PC-3 (cell line): ENCODE measurements around the gene MVB12B. TPM values are rescaled to one million over a fixed set of nuclear protein-coding genes. Genes with fewer than 3 reads are reported as not detected.

Source experiments
- ATAC-seq: fragments of 200-7000 bp; cut with Tn5 transposase; 2 replicates; pipeline ENCODE4 v1.9.1; 2020; ENCODE audit warnings: mild to moderate bottlenecking, moderate library complexity
- BruUV-seq: library from RNA; stranded (reverse); fragments of 400-500 nt; replicated peaks from 2 replicates; lab custom pipeline; 2021; lab: Mats Ljungman, UMichigan
- CTCF ChIA-PET: fragments of 300-600 bp; sonication (Branson Sonifier 250); formaldehyde crosslinking; loops from one replicate; lab custom pipeline; 2022; ENCODE audit warnings: antibody characterized with exemption; lab: Charles Lee
- POLR2A ChIA-PET: fragments of 300-600 bp; sonication (Branson Sonifier 250); formaldehyde crosslinking; loops from one replicate; lab custom pipeline; 2022; ENCODE audit warnings: antibody characterized with exemption; ENCODE audit not compliant: unreplicated experiment; lab: Charles Lee
- DNase-seq: peaks from one replicate; pipeline ENCODE4 v3.0.0-alpha.2; 2015
- H2AFZ ChIP-seq: fragments of 300-600 bp; sonication (generic); 2 replicates; pipeline ENCODE4 v1.6.0; 2016; ENCODE audit warnings: antibody characterized with exemption, low read length
- H3F3A ChIP-seq: fragments of 300-600 bp; sonication (generic); one replicate; pipeline ENCODE4 v1.6.0; 2017; ENCODE audit warnings: antibody characterized with exemption, low read length, control low read depth, mild to moderate bottlenecking; ENCODE audit not compliant: unreplicated experiment
- H3K27ac ChIP-seq: fragments of 300-600 bp; sonication (generic); 2 replicates; pipeline ENCODE4 v1.5.1; 2016; ENCODE audit warnings: mild to moderate bottlenecking, low read length
- H3K27me3 ChIP-seq: fragments of 300-600 bp; sonication (generic); 2 replicates; pipeline ENCODE4 v1.6.1; 2016; ENCODE audit warnings: low read length, mixed read lengths
- H3K36me3 ChIP-seq: fragments of 300-600 bp; sonication (generic); 2 replicates; pipeline ENCODE4 v1.6.1; 2016; ENCODE audit warnings: low read depth, mixed run types, low read length, mixed read lengths
- H3K4me1 ChIP-seq: fragments of 300-600 bp; sonication (generic); 2 replicates; pipeline ENCODE4 v1.5.1; 2016; ENCODE audit warnings: low read length; ENCODE audit not compliant: insufficient read depth
- H3K4me2 ChIP-seq: fragments of 300-600 bp; sonication (generic); 2 replicates; pipeline ENCODE4 v1.6.0; 2016; ENCODE audit warnings: low read length
- H3K4me3 ChIP-seq: fragments of 300-600 bp; sonication (generic); 2 replicates; pipeline ENCODE4 v1.5.1; 2016; ENCODE audit warnings: mild to moderate bottlenecking, low read length, mixed read lengths
- H3K79me2 ChIP-seq: fragments of 300-600 bp; sonication (generic); 2 replicates; pipeline ENCODE4 v1.6.1; 2017; ENCODE audit warnings: low read length, mixed read lengths
- H3K9ac ChIP-seq: fragments of 300-600 bp; sonication (generic); 2 replicates; pipeline ENCODE4 v1.6.0; 2016; ENCODE audit warnings: mild to moderate bottlenecking, low read length
- H3K9me2 ChIP-seq: fragments of 300-600 bp; sonication (generic); replicated peaks from 2 replicates; pipeline ENCODE4 v1.6.1; 2016; ENCODE audit warnings: mixed run types, low read length, mixed read lengths
- H3K9me3 ChIP-seq: fragments of 300-600 bp; sonication (generic); 2 replicates; pipeline ENCODE4 v1.6.1; 2016; ENCODE audit warnings: low read length, mixed read lengths
- H4K20me1 ChIP-seq: fragments of 300-600 bp; sonication (generic); 2 replicates; pipeline ENCODE4 v1.6.1; 2016; ENCODE audit warnings: low read length, mixed read lengths
- EZH2 ChIP-seq: fragments of 300-600 bp; sonication (generic); IDR thresholded peaks from one replicate; pipeline ENCODE4 v1.6.1; 2017; ENCODE audit warnings: antibody characterized with exemption, mild to moderate bottlenecking, low read length; ENCODE audit not compliant: unreplicated experiment
- EZH2phosphoT487 ChIP-seq: fragments of 300-600 bp; sonication (generic); IDR thresholded peaks from 2 replicates; pipeline ENCODE4 v1.6.1; 2018; ENCODE audit warnings: mild to moderate bottlenecking, antibody characterized with exemption, low read length, borderline replicate concordance
- intact Hi-C: fragments of 100-400 bp; cut with micrococcal nuclease; formaldehyde crosslinking; loops from 2 replicates; pipeline ENCODE4 v1.9.0; 2023
- total RNA-seq: library from RNA; depleted of rRNA; stranded (reverse); fragments of >200 nt; gene quantifications from 2 replicates; pipeline ENCODE4 v1.2.3, GENCODE V29; 2014
- TF ChIP-seq, protein P1 (sequence below): fragments of 300-600 bp; sonication (generic); conservative IDR thresholded peaks from 2 replicates; pipeline ENCODE4 v1.5.1; 2017; ENCODE audit warnings: antibody characterized with exemption, low read depth, mild to moderate bottlenecking, low read length

Gene MVB12B
- total RNA-seq, 1 experiment from 2014 or later, result 7.2 TPM

DNA sequence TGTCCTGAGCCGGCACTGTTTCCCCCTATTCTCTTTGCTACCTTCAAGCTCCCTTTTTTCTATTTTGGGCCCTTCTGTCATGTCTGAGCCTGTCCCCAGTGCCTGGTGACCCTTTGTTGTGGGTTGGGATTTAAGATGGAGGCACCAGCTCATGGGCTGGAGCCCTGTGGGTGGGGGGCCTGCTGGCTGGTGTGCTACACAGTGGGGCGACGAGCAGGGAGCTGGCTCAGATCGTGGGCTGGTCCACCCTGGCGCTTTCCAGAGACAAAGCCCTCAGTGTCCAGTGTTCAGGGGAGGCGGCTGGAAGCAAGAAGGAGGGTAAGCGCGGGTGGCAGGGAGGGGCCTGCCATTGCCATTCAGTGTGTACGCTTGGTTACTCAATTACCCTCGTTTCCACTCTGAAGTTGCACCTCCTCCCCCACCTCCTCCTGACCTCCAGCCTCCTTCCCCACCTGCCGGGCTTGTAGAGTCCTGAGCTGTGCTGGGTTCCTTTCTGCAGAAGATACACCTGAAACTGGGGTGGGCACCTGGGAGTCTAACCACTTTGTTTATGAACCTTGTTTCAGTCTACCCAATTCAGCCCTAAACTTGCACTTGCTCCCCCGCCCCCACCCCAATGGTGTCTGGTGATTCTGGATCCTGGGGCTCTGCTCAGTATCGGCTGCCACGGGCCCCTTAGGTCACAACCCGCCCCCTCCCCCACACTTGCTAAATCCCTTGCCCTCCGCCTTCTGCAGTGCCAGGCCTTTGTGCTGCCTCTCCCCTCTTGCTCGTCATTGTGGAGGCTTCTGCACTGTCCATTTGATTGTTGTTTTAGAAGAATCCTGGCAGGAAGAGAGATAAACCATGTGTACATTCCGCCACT is 49.9 kb downstream of the MVB12B start:
- no peak for TF ChIP-seq EZH2phosphoT487
- TF ChIP-seq, protein P1, sequence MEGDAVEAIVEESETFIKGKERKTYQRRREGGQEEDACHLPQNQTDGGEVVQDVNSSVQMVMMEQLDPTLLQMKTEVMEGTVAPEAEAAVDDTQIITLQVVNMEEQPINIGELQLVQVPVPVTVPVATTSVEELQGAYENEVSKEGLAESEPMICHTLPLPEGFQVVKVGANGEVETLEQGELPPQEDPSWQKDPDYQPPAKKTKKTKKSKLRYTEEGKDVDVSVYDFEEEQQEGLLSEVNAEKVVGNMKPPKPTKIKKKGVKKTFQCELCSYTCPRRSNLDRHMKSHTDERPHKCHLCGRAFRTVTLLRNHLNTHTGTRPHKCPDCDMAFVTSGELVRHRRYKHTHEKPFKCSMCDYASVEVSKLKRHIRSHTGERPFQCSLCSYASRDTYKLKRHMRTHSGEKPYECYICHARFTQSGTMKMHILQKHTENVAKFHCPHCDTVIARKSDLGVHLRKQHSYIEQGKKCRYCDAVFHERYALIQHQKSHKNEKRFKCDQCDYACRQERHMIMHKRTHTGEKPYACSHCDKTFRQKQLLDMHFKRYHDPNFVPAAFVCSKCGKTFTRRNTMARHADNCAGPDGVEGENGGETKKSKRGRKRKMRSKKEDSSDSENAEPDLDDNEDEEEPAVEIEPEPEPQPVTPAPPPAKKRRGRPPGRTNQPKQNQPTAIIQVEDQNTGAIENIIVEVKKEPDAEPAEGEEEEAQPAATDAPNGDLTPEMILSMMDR, result no peak
- no peak for TF ChIP-seq EZH2
- Histone ChIP-seq H3K79me2 (peaks cover 8% of the 10 kb centered on the region; the same call in 1 of the 2 replicates), H3K27ac (no peak overlapping the region), H3K9me2 (no peaks in the 10 kb centered on the region), H3K9me3 (no peaks in the 10 kb centered on the region), H3K36me3 (no peaks in the 10 kb centered on the region), H4K20me1 (no peaks in the 10 kb centered on the region), H3F3A (no peaks in the 10 kb centered on the region), H3K9ac (no peak overlapping the region), H2AFZ (no peak overlapping the region), H3K4me2 (no peak overlapping the region), H3K4me3 (no peak overlapping the region), H3K27me3 (no peaks in the 10 kb centered on the region), H3K4me1 (peaks cover 60% of the 10 kb centered on the region)
- DNase-seq (no peak), ATAC-seq (no peak)
- POLR2A ChIA-PET, result no interaction called here
- intact Hi-C loops, result no loop called here
- CTCF ChIA-PET, result interaction anchor here (0.5 to 0.7 kb wide), 2 partner anchors 102 to 969 kb away, joined by 3 to 9 read pairs; no protein-coding TSS in a partner anchor
- no TSS peak for BruUV-seq

DNA sequence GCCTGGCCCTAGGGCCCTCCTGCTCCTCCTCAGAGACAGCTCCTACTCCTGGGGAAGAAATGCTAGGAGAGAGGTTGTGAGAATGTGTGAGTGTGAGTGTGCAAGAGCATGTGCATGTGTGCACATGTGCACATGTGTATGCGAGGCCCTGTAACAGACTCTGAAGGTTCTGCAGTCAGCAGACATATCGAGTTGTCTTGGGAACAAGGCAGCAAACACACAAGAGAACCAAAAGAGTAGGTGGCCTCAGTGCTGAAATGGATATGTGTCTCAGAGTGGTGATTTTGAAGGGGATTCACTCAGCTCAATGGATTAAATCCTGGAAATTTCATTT is 50.5 kb downstream of the MVB12B start:
- Histone ChIP-seq H3K79me2 (peaks cover 8% of the 10 kb centered on the region; the same call in 1 of the 2 replicates), H2AFZ (no peak overlapping the region), H3K9me2 (no peaks in the 10 kb centered on the region), H3K27me3 (no peaks in the 10 kb centered on the region), H3K4me1 (peaks cover 54% of the 10 kb centered on the region), H3K27ac (no peak overlapping the region), H3K9me3 (no peaks in the 10 kb centered on the region), H4K20me1 (no peaks in the 10 kb centered on the region), H3K9ac (no peak overlapping the region), H3F3A (no peaks in the 10 kb centered on the region), H3K4me3 (no peak overlapping the region), H3K36me3 (no peaks in the 10 kb centered on the region), H3K4me2 (no peak overlapping the region)
- CTCF ChIA-PET, result interaction anchor here (0.5 kb wide), 1 partner anchor 103 kb away, joined by 3 read pairs; no protein-coding TSS in a partner anchor
- TF ChIP-seq EZH2phosphoT487, result no peak
- DNase-seq (no peak), ATAC-seq (no peak)
- intact Hi-C loops, result no loop called here
- BruUV-seq, result no TSS peak
- POLR2A ChIA-PET, result no interaction called here

DNA sequence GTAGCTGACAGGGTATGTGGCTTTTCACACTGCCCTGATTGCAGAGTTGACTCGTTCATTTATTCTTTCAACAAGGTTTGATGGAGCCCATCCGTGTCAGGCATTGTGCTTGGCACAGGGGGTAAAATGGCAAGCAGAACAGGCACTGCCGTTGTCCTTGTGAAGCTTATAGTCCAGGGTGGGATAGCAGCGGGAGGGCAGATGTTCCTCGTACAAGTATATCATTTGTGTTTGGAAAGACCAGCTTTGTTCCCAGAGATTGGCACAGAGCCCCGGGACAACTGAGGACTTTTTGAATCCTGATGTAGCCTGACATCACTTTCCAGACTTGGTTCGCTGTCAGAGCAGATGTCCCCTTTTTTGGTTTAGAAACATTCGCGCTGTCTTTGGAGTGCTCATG is 50.9 kb downstream of the MVB12B start:
- POLR2A ChIA-PET, result no interaction called here
- H3K27me3 ChIP-seq, result no peaks in the 10 kb centered on the region
- intact Hi-C loops, result no loop called here

More for the DNA sequence above, 50.9 kb downstream of the MVB12B start:
- peaks cover 51% of the 10 kb centered on the region for H3K4me1 ChIP-seq
- CTCF ChIA-PET, result no interaction called here
- H3K79me2 ChIP-seq, result peaks cover 8% of the 10 kb centered on the region; the same call in 1 of the 2 replicates
- no peak overlapping the region for H3K27ac ChIP-seq
- TF ChIP-seq, protein P1, result no peak
- TF ChIP-seq EZH2, result no peak
- no peak for TF ChIP-seq EZH2phosphoT487
- H3F3A ChIP-seq, result no peaks in the 10 kb centered on the region
- H3K9ac ChIP-seq, result no peak overlapping the region
- DNase-seq, result no peak
- no peaks in the 10 kb centered on the region for H3K9me3 ChIP-seq
- BruUV-seq, result no TSS peak
- no peak overlapping the region for H2AFZ ChIP-seq
- H3K36me3 ChIP-seq, result no peaks in the 10 kb centered on the region
- no peak overlapping the region for H3K4me2 ChIP-seq
- no peaks in the 10 kb centered on the region for H4K20me1 ChIP-seq
- ATAC-seq, result no peak
- H3K9me2 ChIP-seq, result no peaks in the 10 kb centered on the region
- H3K4me3 ChIP-seq, result no peak overlapping the region
